RCC 7860 (cell line): ENCODE data around the gene FAM181B.

ENCODE experiments used
- DNase-seq: peaks from one replicate; pipeline ENCODE4 v3.0.0-alpha.2; 2015; ENCODE audit warnings: low spot score
- FAIRE-seq: peaks from 2 replicates; lab custom pipeline; 2012; peaks lifted over from hg19 to GRCh38; lab: Jason Lieb, UNC

Gene FAM181B

DNA sequence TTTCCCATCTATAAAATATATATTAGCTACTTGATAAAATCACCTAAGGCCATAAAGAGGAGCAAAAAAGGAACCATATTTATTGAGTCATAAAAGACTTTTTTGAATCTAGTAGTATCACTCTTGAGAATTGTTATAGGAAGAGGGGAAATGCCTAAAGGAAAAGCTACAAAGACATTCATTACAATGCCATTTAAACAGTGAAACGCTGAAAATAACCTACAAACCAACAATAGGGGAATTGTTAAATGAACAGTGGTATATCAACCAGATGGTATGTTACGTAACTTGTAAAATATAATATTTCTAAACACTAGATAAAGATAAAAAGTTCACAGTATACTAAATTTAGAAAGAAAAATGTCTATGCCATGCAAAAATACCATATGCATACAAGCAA is 47.5 kb downstream of the FAM181B start:
- DNase-seq: no peak
- FAIRE-seq: no peak

DNA sequence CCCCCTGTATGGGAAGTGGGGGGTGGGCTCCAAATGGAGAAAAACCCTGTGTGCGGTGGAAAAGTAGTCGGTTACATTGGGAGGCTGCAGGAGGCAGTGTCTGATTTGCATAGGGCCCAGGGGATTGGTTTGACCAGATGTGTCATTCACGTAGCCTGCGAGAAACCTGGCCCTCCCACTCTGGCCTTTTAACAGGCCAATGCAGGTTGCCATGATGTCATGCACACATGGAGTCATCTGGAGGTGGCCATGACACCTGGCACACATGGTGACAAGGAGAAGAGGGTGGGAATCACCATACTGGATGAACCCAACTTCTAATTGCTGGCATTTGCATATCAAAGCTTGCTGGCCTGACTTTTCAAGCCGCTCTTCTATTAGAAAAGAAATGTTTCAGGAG is 50.6 kb downstream of the FAM181B start:
- FAIRE-seq (no peak), DNase-seq (no peak)

- FAIRE-seq (no peak), DNase-seq (peak; percentile 44)
Measured at GRCh38 chr11:82682003-82682751, 51.5 kb downstream of the FAM181B start.

GRCh38 chr11:82680252-82680651 is 53.4 kb downstream of the FAM181B start:
- FAIRE-seq (no peak), DNase-seq (no peak)
